ENCODE measurements around the gene BPNT1.
"Not testable (repeated sequence)": the region's sequence is repeated elsewhere in the genome, so short reads cannot be mapped to it uniquely, and the experiment has no call there.

The BPNT1 gene

DNA sequence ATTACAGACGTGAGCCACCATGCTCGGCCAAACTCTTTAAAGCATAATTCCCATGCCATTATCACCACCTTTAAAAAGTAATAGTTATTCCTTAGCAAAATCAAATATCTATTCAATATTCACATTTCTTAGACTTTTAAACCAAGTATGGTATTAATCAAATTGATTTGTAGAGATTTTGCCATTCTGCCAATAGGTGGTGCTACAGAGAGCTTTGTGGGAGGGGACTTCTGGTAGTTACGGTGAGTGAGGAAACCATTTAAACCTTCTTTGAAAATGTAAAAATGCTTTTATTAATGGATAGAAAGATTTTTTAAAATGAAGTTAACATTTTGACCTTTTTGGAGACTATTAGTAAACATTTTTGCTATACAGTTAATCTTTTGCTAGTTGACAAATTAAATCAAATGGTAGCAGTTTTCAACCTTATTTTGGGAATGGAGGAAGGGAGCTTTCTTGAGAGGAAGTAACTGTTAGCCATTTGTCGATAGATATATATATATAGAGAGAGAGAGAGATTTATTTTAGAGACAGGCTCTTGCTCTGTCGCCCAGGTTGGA is 23.6 kb upstream of the BPNT1 start:
- no peak for DNase-seq (ENCODE audit: extremely low read depth, insufficient read length)
- peak; percentile 56 for TF ChIP-seq CTCF (IDR thresholded peaks at IDR 0.05; ENCODE audit: insufficient read depth, low read length, poor library complexity, severe bottlenecking)

DNA sequence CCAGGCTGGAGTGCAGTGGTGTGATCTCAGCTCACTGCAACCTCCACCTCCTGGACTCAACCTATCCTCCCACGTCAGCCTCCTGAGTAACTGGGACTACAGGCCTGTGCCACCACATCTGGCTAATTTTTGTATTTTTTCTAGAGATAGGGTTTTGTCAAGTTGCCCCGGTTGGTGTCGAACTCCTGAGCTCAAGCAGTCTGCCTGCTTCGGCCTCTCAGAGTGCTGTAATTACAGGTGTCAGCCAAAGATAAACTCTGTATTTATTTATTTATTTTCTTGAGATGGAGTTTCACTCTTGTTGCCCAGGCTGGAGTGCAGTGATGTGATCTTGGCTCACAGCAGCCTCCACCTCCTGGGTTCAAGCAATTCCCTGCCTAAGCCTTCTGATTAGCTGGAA is 23.0 kb upstream of the BPNT1 start:
- H3K4me3 ChIP-seq (replicated peaks; ENCODE audit: low read depth, low read length); H3K27me3 ChIP-seq (replicated peaks; ENCODE audit: control insufficient read depth, insufficient read depth, low read length); H3K36me3 ChIP-seq (ENCODE audit: control insufficient read depth, insufficient read depth, low read length); DNase-seq (ENCODE audit: extremely low read depth, insufficient read length): not testable (repeated sequence)

More for the DNA sequence above, 23.6 kb upstream of the BPNT1 start:
- Histone ChIP-seq H3K4me3 (replicated peaks; ENCODE audit: low read depth, low read length) (no peak overlapping the region), H3K27me3 (replicated peaks; ENCODE audit: control insufficient read depth, insufficient read depth, low read length) (no peaks in the 10 kb centered on the region), H3K36me3 (ENCODE audit: control insufficient read depth, insufficient read depth, low read length) (peaks cover 1% of the 10 kb centered on the region)

GRCh38 chr1:220110473-220110872 is 20.9 kb upstream of the BPNT1 start:
- DNase-seq (ENCODE audit: extremely low read depth, insufficient read length); H3K36me3 ChIP-seq (ENCODE audit: control insufficient read depth, insufficient read depth, low read length); H3K27me3 ChIP-seq (replicated peaks; ENCODE audit: control insufficient read depth, insufficient read depth, low read length); H3K4me3 ChIP-seq (replicated peaks; ENCODE audit: low read depth, low read length): not testable (repeated sequence)

GRCh38 chr1:220099826-220100225 is 10.2 kb upstream of the BPNT1 start:
- Histone ChIP-seq H3K4me3 (replicated peaks; ENCODE audit: low read depth, low read length) (no peak overlapping the region), H3K36me3 (ENCODE audit: control insufficient read depth, insufficient read depth, low read length) (peaks cover 5% of the 10 kb centered on the region), H3K27me3 (replicated peaks; ENCODE audit: control insufficient read depth, insufficient read depth, low read length) (no peaks in the 10 kb centered on the region)
- no peak for TF ChIP-seq CTCF (IDR thresholded peaks at IDR 0.05; ENCODE audit: insufficient read depth, low read length, poor library complexity, severe bottlenecking)
- DNase-seq (ENCODE audit: extremely low read depth, insufficient read length), result no peak

- Histone ChIP-seq H3K36me3 (ENCODE audit: control insufficient read depth, insufficient read depth, low read length) (peaks cover 3% of the 10 kb centered on the region), H3K27me3 (replicated peaks; ENCODE audit: control insufficient read depth, insufficient read depth, low read length) (no peaks in the 10 kb centered on the region), H3K4me3 (replicated peaks; ENCODE audit: low read depth, low read length) (peak within 1 kb of the TSS; percentile 96)
- peak; percentile 91 for DNase-seq (ENCODE audit: extremely low read depth, insufficient read length)
- TF ChIP-seq CTCF (IDR thresholded peaks at IDR 0.05; ENCODE audit: insufficient read depth, low read length, poor library complexity, severe bottlenecking), result no peak
Observed at GRCh38 chr1:220094016-220094911, 4.7 kb upstream of the BPNT1 start, which contains the start of gene IARS2. TSS of gene IARS2 (plus strand) at chr1:220094132. CDS start at chr1:220094217, 85 bp downstream.

GRCh38 chr1:220093361-220094015 is 3.9 kb upstream of the BPNT1 start:
- H3K36me3 ChIP-seq (ENCODE audit: control insufficient read depth, insufficient read depth, low read length), result peaks cover 3% of the 10 kb centered on the region
- no peaks in the 10 kb centered on the region for H3K27me3 ChIP-seq (replicated peaks; ENCODE audit: control insufficient read depth, insufficient read depth, low read length)
- H3K4me3 ChIP-seq (replicated peaks; ENCODE audit: low read depth, low read length), result peak overlapping the region; percentile 96; the same call in 1 of the 2 replicates
- TF ChIP-seq CTCF (IDR thresholded peaks at IDR 0.05; ENCODE audit: insufficient read depth, low read length, poor library complexity, severe bottlenecking), result no peak
- DNase-seq (ENCODE audit: extremely low read depth, insufficient read length), result no peak

All from GM06990 (cell line).